Stimulated activated CD4-positive, alpha-beta T cell treated with anti-CD3 and anti-CD28 coated beads, Interleukin-1b, Interleukin-23, amount 100 ng/mL, for 1 hour (primary cell): Measurements from ENCODE around the gene MAPK1.
"Not testable (repeated sequence)": the region's sequence is repeated elsewhere in the genome, so short reads cannot be mapped to it uniquely, and the experiment has no call there.

Experiments
- DNase-seq, 2 donors: peaks; one replicate each; pipeline ENCODE4 v3.0.0-alpha.2; 2020; ENCODE audit warnings: low read depth in 2 of 2

The MAPK1 gene

GRCh38 chr22:21727768-21728167 is 139.7 kb downstream of the MAPK1 start:
- no peak for DNase-seq

GRCh38 chr22:21727159-21727558 is 140.3 kb downstream of the MAPK1 start:
- no peak for DNase-seq

GRCh38 chr22:21726650-21727049 is 140.8 kb downstream of the MAPK1 start:
- DNase-seq, result no peak

- no peak for DNase-seq
Observed at GRCh38 chr22:21725956-21726649, 141.3 kb downstream of the MAPK1 start.

DNA sequence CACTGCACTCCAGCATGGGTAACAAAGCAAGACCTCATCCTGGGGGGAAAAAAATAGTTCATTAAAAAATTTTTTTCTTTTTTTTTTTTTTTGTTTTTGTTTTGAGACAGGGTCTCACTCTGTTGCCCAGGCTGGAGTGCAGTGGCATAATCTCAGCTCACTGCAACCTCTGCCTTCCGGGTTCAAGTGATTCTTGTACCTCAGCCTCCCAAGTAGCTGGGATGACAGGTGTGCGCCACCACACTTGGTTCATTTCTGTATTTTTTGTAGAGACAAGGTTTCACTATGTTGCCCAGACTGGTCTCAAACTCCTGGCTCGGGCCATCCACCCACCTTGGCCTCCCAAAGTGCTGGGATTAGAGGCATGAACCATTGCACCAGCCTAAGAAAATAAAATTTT is 142.9 kb downstream of the MAPK1 start:
- not testable (repeated sequence) for DNase-seq

- DNase-seq, result not testable (repeated sequence)
Observed at GRCh38 chr22:21721195-21721852, 146.1 kb downstream of the MAPK1 start.

GRCh38 chr22:21720191-21720859 is 147.1 kb downstream of the MAPK1 start:
- not testable (repeated sequence) for DNase-seq

GRCh38 chr22:21719024-21719423 is 148.4 kb downstream of the MAPK1 start:
- DNase-seq, result no peak

GRCh38 chr22:21718499-21718898 is 148.9 kb downstream of the MAPK1 start:
- DNase-seq, result no peak

- not testable (repeated sequence) for DNase-seq
Observed at GRCh38 chr22:21716395-21717122, 150.9 kb downstream of the MAPK1 start.

- no peak for DNase-seq
Observed at GRCh38 chr22:21714786-21715185, 152.7 kb downstream of the MAPK1 start.

- no peak for DNase-seq
Observed at GRCh38 chr22:21714059-21714770, 153.2 kb downstream of the MAPK1 start.

DNA sequence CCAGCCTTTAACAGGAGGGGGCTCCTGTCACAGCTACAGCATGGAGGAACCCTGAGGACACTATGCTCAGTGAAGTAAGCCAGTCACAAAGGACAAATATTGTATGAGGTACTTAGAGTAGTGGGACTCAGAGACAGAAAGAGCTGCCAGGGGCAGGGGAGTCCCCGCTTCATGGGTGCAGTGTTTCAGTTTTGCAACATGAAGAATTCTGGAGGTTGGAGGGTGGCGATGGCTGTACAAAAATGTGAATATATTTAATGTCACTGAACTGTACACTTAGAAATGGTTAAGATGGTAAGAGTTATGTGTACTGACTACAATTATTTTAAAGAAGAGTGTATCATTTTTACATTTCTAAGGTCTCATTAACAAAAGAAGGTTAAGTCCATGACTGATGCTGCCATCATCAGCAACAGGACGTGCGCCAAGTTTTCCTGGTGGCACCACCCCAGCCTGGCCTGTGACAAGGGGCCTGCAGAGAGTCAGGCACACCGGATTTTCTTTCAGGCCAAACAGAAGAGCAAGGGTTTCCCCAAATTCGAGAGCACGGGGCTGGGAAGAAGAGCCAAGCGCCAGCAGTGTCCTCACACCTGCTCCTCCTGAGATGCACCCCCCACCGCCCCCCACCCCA is 153.9 kb downstream of the MAPK1 start:
- DNase-seq, result no peak

DNA sequence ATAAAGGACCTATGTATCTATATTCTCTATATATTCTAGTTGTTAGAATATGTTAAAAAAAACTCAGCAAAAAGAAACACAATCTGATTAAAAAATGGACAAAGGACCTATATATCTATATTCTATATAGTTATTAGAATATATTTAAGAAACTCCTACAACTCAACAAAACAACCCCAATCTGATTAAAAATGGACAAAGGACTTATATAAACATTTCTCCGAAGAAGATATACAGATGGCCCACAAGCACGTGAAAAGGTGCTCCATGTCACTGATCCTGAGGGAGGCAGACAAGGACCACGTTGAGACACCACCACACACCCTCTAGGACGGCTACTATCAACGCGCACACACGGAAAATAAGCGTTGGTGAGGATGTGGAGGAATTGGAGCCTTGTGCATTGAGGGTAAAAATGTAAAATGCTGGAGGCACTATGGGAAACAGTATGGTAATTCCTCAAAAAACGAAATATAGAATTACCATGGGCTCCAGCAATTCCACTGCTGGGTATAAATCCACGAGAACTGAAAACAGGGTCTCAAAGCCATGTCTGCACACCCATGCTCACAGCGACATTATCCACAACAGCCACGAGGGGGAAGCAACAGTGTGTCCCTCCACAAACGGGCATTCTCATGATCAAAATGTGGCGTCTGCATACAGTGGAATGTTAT is 154.6 kb downstream of the MAPK1 start:
- peak; percentile 12 to 17 for DNase-seq

DNA sequence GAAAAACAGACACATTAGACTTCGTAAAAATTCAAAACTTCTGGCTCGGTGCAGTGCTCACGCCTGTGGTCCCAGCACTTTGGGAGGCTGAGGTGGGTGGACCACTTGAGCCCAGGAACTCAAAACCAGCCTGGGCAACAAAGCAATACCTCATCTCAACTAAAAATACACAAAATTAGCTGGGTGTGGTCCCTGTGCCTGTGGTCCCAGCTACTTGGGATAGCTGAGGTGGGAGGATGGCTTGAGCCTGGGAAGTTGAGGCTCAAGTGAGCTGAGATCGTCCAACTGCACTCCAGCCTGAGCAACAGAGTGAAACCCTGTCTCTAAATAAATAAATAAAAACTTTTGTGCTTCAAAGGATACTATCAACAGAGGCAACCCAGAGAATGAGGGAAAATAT is 155.6 kb downstream of the MAPK1 start:
- DNase-seq, result no peak

- no peak for DNase-seq
Observed at GRCh38 chr22:21710156-21710555, 157.3 kb downstream of the MAPK1 start.

GRCh38 chr22:21709688-21710087 is 157.8 kb downstream of the MAPK1 start:
- no peak for DNase-seq

DNA sequence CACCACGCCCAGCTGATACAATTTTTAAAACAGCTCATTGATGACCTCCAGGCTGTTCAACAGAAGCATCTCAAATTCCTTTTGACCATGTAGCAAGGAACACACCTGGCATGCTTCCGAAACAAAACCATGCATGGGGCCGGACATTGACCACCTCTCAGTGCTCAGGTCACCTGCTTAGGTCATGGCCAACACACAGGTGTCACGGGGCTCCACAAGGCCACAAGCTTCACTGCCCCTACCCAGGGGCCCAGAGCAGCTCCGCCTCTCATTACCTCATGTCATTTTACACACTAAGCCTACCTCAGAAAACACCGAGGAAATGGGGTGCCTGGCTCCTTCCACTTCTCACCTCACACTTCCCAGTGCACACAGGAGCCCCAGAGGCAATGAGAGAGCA is 158.5 kb downstream of the MAPK1 start:
- no peak for DNase-seq

GRCh38 chr22:21707677-21708076 is 159.8 kb downstream of the MAPK1 start:
- DNase-seq, result no peak
